NCI-H524 treated with DMSO at 0.1 percent for 48 hours (cell line): ENCODE data around the gene DACT1.

Experiments
- DNase-seq: peaks from one replicate; lab custom pipeline; 2025; lab: John Stamatoyannopoulos, UW

DACT1 gene

DNA sequence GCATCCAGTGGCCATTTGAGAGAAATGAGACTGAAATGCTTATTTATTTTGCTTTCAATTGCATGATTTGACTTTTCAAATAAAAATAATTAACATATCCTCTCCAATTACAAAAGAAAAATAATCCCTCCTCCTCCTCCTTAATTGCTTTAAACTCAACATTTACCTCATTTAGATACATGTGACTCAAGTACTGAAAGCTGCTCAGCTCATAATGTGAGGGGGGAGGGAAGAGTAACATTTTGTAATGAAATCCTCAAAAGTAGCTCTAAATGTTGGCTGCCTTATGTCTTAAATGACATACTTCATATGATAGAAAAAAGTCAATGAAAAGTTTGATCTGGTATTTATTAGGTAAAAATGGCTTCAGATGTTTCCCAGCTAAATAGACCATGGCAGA lies 29.0 kb downstream of the DACT1 start:
- DNase-seq = peak; percentile 36

GRCh38 chr14:58667900-58668299 lies 30.1 kb downstream of the DACT1 start:
- DNase-seq = no peak

GRCh38 chr14:58668848-58669480 lies 31.2 kb downstream of the DACT1 start:
- no peak for DNase-seq

DNA sequence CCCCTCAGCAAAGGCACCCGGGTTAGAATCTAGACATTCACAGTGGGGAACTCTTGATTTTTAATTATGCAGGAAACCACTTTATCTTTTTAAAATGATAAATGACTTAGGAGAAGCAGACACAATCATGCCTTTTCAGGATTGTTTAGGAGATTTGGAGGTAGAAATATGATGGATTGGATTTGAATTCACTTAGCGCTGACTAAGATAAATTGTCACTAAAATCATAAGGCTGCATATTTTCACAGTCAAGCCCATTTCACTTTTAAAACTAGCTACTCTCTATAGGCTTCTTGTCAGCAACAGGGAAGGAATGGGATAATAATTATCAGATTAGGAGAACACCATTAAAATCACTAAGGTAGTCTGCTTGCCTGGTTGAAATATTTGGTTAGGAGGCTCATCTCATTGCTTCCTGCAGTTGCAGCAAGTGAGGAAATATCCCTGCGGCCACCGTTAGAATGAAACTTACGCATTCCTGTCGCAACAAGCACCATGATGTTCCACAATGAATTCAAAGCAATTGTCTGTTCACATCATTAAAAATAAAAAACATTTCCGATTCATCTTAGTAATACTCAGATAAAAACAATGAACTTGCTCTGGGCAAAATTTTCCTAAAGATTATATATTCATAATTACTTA lies 31.9 kb downstream of the DACT1 start:
- no peak for DNase-seq

DNA sequence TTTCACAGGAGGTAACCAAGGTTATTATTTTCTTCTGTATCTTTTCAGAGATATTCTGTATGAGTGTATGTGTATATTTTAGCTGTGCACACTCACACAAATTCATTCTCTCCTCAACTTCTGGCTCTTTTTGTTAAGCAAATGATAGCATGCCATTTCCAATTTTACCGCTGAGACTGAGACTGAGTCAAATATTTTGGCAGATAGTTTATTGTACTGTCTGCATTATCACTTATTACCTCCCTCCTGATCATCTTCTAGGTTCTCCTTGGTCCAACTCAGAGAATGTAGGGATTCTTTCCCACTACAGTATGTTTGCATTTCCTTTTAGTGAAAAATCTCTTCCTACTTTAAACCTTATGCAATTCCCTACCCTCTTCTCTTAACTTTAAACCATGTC lies 33.3 kb downstream of the DACT1 start:
- no peak for DNase-seq

DNA sequence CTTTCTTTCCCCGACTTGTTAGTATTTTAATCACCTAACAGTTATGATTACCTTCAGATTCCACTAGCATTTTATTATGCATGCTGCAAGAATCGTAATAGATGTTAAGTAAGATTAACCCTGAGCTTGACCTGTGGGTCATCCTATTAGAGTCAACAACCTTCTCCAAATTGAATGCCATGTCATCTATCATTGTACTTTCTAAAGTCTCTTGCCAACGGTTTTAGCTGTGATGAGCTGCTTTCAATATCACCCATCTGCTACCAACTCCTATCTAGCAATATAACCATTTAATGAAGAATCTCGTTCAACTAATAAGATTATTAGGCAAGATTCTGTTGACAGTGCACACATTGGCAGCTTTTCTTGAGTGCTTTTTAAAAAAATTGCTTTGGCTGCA lies 33.7 kb downstream of the DACT1 start:
- DNase-seq = peak; percentile 98

- no peak for DNase-seq
Observed at GRCh38 chr14:58673722-58674121, 36.0 kb downstream of the DACT1 start.

DNA sequence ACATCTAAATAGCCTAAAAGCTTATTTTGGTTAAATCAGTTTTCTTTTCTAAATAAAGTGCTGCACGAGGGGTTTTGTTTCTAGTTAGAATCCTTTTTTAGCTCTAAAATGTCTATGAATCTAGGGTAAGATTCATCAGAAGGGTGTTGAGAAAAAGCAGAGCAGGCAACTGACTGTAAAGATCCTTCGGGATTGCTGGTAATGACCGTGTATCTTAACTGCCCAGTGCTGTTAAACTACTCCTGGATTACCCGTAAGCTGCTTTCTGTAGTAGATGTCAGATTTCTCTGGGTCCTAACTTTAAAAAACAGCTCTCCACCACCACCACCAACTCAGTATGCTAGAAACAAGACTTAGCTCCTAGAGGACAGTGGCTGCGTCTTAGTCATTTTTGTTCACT lies 39.2 kb downstream of the DACT1 start:
- DNase-seq = no peak

DNA sequence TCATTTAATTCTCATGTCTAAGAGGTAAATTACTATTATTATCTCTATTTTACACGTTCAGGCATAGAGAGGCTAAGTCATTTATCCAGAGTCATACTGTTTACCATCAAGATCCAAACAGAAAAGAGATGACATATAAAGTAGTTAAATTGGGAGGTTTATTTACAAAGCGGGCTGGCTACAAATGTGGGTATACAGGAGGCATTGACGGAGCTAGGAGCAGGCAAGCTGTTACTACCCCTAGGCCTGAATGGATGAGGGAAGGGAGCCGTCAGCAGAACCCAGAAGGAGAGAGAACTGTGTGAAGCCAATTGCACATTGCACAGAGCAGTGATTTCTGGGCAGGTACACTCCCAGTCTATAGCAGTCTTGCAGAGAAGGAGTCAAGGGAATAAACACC lies 39.8 kb downstream of the DACT1 start:
- no peak for DNase-seq

GRCh38 chr14:58677996-58678395 lies 40.2 kb downstream of the DACT1 start:
- no peak for DNase-seq

DNA sequence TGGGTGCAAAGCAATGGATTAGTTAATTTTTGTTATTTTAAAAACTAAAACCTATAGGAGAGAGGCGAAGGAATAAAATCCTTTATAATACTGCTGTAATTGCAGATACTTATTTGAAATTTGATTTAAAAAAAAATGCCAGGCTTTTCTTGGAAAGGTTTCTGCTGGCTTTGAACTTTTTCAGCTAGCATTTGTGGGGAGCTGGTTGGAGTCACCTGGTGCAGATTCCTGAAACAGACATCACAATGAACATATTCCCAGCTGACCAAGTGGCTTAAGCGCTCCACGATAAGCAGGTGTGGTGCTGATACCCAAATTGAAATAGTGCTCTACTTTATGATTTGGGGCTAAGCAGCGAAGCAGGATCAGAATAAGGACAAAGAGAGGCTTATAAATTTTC lies 42.9 kb downstream of the DACT1 start:
- no peak for DNase-seq

DNA sequence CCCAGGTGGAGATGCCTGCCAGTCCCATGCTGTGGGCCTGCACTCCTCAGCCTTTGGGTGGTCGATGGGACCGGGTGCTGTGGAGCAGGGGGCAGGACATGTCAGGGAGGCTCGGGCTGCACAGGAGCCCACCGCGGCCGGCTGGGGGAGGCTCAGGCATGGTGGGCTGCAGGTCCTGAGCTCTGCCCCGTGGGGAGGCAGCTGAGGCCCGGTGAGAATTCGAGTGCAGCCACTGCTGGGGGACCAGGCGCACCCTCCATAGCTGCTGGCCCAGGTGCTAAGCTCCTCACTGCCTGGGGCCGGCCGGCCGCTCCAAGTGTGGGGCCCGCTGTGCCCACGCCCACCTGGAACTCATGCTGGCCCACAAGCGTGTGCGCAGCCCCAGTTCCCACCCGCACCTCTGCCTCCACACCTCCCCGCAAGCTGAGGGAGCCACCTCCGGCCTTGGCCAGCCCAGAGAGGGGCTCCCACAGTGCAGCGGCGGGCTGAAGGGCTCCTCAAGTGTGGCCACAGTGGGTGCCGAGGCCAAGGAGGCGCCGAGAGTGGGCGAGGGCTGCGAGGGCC lies 49.6 kb downstream of the DACT1 start:
- DNase-seq = no peak

DNA sequence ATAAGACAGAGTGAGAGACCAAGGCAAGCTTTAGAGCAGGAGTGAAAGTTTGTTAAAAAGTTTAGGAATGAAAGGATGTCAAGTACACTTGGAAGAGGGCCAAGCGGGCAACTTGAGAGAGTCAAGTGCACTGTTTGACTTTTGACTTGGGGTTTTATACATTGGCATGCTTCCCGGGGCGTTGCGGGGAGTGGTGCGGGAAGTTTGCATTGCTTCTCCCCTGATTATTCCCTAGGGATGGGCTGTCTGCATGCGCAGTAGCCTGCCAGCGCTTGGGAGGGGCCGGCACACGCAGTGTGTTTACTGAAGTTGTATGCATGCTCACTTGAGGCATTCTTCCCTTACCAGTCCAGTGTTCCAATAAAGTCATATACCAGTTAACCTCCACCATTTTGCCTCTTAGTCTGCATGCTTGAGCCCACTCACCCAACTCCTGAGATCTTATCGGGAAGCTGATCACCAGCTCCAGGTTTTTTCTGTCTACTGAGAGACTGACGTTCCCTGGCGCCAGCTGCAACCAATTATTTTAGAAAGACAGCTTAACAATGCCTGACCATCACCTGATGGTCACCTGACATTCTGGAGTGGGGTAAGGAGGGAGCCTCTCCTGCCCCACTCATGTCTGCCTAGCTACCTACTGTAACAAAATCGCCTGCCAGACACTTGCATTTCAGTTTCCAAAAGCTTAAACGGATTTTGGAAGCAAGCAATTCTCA lies 53.2 kb downstream of the DACT1 start:
- DNase-seq = peak; percentile 30

DNA sequence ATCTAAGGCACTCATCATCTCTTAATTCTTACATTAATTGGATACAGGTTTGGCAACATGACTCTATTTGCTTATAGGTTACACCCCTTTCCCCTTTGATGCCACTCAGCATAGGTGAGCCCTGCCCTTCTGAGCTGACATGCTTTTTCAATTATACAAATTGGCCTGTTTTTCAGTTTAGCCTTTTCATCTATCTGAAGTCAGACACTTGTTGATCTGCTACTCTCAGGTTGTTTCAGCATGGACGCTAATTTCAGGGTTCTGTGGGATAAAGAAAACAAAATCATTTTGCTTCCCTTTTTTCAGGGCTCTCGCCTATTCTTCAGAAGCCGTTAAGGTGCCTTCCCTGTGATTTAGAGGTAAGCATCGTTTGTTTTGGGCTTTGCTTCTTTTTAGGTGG lies 55.3 kb downstream of the DACT1 start:
- DNase-seq = no peak

- no peak for DNase-seq
Observed at GRCh38 chr14:58695514-58695913, 57.8 kb downstream of the DACT1 start.

DNA sequence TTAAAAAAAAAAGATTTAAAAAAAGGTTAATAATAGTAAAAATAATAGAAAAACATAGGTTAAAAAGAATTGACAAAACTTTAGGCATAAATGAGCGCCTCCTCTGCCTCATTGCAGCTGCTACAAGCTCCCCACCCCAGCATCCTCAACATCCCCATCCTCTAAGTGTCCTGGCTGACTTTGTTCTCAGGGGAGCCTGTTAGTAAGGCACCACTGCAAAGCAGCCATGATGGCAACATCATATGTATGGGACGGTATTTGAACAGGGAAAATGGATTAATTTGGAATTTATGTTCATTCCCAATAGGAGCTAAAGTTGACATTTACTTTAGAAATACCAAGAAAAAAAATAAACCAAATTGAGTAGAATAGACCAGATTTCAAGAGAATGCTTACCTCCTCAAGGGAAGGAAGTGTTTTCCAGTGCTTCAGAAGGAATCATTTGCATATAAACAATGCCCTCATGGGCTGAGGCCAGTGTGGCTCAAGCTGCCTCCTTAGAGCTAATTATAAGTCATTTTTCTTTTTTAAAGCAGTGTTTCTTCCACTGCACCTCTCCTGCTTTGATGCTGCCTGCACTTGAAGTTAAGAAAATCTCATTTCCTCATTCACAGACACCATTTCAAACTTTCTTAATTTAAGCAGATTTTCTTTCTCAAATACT lies 59.6 kb downstream of the DACT1 start:
- DNase-seq = no peak
